ENCODE data around the gene LCN1.

The LCN1 gene

GRCh38 chr9:135574943-135575342 lies 53.7 kb downstream of the LCN1 start:
- DNase-seq (ENCODE audit: low read depth): no peak
- H3K4me3 ChIP-seq (ENCODE audit: low read length): no peak overlapping the region
- no peak for TF ChIP-seq CTCF (conservative IDR thresholded peaks at IDR 0.05; ENCODE audit: low read depth, low read length)
